Mesenteric fat pad (tissue), 1 donor: Measurements from ENCODE around the gene RLF. TPM values are rescaled to one million over a fixed set of nuclear protein-coding genes. Genes with fewer than 3 reads are reported as not detected.

Experiments
- DNase-seq: peaks from one replicate; pipeline ENCODE4 v3.0.0-alpha.2; 2020; ENCODE audit warnings: low spot score
- total RNA-seq: library from RNA; stranded (reverse); fragmentation: NEBNext Ultra II Directional; extraction: Animal tissue kit (Norgen Biotek cat#: 25700); gene quantifications from one replicate; pipeline ENCODE4 v1.2.1, GENCODE V29; 2021
- donor health status: DM: yes; HTN: yes; CAD: no.

RLF gene
- total RNA-seq, 1 donor from 2014 or later = 13.1 TPM

DNA sequence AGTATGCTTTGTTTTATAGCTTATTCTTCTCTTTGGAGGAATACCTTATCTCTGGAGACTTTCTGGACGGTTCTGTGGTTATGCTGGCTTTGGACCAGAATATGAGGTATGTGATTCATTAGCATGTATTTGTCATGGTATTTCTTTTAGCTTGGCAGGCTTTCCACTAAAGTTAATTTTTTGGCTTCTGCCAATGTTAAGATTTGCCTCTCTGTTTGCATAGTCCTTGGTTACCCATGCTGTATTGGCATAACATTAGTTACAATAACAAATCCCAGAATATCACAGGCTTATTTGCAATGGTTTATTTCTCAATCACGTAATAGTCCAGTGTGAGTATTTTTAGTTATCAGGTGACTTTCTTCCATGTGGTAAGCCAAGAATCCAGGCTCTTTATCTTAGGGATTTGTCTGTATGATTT, 106.6 kb downstream of the RLF start:
- DNase-seq = no peak

DNA sequence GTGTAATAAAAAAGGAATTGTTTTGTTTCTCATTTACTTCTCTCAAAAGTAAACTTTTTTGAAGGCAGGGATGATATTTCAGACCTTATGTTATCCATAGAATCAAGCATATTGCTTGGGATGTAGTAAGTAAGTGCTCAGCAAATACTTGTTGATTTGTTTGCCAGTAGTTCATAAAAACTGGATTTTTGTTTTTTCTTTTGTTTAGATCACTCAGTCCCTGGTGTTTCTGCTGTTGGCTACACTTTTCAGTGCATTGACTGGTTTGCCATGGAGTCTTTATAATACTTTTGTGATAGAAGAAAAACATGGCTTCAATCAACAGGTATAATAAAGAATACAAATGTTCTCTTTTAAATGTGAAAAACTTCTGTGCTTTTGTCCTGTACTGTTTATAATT, 107.0 kb downstream of the RLF start:
- no peak for DNase-seq

DNA sequence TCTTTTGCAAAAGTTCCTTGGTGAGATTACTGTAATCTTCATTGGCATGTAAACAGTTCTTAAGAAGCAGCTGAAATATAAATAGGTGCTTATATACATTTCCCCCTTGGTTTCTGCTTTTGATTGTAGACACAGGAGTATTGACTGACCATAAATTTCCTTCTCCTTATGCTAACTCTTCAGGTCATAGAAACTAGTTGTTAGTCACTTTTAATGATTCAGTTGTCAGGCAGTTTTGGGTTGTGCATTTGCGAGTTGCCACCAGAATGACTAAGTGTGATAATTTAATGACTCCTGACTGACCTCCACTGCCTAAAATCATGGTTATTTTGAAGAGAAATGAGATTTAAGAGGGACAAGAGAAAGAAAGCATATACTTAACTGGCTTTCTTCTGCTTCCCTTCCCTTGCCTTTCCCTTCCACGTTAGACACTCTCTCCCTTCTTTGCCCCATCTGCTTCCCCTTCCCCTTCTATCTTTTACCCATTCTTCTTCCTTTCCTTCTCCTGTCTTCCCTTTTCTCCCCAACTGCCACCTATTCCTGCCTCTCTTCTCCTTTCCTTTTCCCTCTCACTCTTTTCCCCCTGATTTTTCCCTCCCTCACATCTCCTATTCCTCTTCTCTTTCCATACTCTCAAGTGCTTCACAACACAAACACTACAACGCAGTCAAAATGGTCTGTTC, 109.1 kb downstream of the RLF start:
- DNase-seq = no peak

DNA sequence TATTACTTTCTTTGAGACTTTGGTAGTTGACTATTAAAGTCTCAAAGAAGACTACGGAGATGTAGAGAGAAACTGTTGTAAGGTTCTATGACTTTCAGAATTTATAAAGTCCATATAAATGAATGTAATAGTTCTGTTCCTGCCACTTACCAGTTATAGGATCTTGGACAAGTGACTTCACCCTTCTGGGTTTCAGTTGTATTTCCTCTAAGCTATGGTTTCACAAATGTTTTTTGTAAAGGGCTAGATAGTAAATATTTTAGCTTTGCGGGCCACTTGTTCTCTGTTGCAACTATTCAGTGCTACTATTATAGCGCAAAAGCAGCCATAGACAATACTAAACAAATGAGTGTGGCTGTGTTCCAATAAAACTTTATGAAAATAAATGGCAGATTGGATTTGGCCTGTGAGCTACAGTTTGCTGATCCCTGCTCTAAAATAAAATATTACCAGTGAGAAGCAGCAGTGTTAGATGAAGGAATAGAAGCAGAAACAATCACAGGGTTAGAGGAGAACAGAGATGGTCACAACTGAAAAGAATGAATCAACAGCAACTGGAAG, 111.5 kb downstream of the RLF start:
- no peak for DNase-seq

DNA sequence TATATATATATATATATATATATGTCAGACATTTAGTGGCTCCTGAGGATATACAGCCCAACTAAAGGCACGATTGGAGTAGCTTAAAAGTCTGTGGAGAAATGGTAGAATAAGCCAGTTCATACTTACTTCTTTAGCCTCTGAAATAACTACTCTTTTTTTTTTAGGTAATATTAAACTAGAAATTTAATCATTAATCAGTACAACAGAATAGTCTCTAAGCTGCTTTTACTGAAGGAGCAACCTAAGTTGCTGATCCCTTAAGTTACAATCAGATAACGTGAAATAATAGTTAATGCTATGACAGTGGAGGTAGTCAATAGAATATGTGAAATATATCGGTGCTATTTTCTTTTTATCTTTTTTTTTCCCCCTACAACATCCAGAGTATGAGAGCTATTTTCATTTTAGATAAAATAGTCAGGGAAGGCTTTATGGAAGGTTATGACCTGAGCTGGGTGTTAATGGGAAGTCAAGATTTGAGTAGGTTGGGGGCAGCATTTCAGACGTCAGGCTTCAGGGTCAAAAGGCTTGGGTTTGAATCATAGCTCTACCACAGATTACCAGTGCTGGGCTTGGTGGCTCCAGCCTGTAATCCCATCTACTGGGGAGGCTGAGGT, 112.5 kb downstream of the RLF start:
- DNase-seq = no peak

DNA sequence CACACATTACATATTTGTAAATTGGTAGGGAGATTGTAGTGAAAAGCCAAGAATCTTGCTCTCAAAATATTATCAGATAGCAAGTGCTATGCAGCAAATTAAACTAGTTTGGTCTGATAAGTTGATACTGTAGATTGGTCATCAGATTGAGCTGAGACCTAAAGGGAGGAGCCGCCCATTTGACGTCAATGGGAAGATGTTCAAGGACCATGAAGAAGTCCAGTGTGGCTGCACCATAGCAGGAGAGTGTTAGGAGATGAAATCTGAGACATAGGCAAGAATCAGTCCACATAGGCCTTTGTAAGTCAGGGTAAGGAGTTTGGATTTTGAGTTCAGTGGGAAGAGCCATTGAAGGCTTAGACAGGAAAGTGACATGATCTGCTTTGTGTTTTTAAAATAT, 113.1 kb downstream of the RLF start:
- no peak for DNase-seq

DNA sequence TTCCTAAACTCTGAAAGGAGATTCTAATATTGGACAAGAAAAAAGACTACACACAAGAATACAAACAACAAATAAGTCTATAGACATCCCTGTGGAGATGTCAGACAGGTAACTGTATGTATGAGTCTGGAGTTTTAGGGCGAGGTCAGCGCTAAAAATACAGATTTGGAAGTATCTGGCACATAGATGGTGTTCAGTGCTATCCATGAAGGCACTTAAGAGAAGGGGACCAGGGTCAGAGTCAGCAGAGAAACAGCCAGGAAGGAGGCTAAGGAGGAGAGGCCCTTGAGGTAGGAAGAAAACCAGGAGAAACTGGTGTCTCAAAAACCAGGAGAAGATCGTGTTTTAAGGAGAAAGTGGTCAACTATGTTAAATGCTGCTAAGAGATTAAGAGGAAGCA, 114.9 kb downstream of the RLF start:
- DNase-seq = no peak

DNA sequence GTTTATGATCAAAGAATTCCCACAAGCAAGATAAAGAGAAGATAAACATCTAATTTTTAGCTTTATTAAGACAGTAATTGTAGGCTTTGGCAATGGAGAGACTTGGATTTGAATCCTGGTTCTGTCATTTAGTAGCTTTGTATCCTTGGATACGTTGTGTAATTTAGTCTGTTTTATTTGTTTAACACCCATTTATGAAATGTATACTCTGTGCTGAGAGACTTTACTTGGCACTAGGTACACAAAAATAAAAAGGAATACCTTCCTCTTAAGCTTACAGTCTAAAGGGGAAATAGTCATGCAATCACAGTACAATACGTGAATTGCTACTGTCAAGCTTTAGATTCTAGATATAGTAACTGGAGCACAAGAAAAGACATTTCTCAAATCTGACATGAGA, 120.7 kb downstream of the RLF start:
- DNase-seq = no peak

Other genes with a start within 250 kb of the RLF start
- gene MFSD2A, start 206.2 kb upstream of the RLF start, total RNA-seq = 8.0 TPM
- gene CAP1, start 120.7 kb upstream of the RLF start, total RNA-seq = 381 TPM
- 94.0 TPM for gene PPT1, start 64.1 kb upstream of the RLF start, total RNA-seq
- gene TMCO2, start 86.5 kb downstream of the RLF start, total RNA-seq = not detected
- gene ZMPSTE24, start 96.8 kb downstream of the RLF start, total RNA-seq = 41.3 TPM
- gene COL9A2, start 155.9 kb downstream of the RLF start, total RNA-seq = 0.48 TPM
- 69.7 TPM for gene SMAP2, start 212.3 kb downstream of the RLF start, total RNA-seq